Suprapubic skin (tissue), 3 donors: ENCODE measurements around the gene IGSF10.

Experiments used
- CTCF ChIP-seq, 2 donors: fragments of 200-600 bp in 1 of 2; fragments of 450-650 bp in 1 of 2; sonication (generic) in 1 of 2; IDR thresholded peaks; one replicate each; pipeline ENCODE4 v1.5.1; 2016 to 2019; ENCODE audit warnings: antibody characterized with exemption in 2 of 2, mild to moderate bottlenecking in 1 of 2, moderate library complexity in 1 of 2
- EP300 ChIP-seq: sonication (generic); formaldehyde crosslinking; IDR thresholded peaks from one replicate; pipeline ENCODE4 v1.6.1; 2017; ENCODE audit warnings: antibody characterized with exemption

GRCh38 chr3:151483961-151484520 is 23.2 kb upstream of the IGSF10 start:
- TF ChIP-seq CTCF (IDR thresholded peaks at IDR 0.05) (no peak), EP300 (no peak)
